ENCODE data around the gene OGFR. TPM values are rescaled to one million over a fixed set of nuclear protein-coding genes. Genes with fewer than 3 reads are reported as not detected.

OGFR gene
- total and polyA plus RNA-seq, 2 experiments from 2014 or later: 9.6 to 50.6 TPM

GRCh38 chr20:62814060-62814708 lies 9.5 kb downstream of the OGFR start:
- no peaks in the 10 kb centered on the region for H4K20me1 ChIP-seq (replicated peaks; ENCODE audit: insufficient read depth)
- H2AFZ ChIP-seq: no peak overlapping the region
- H3K9me2 ChIP-seq (ENCODE audit: insufficient read depth): no peaks in the 10 kb centered on the region
- peaks cover 10% of the 10 kb centered on the region; the same call in 1 of the 2 replicates for H3K4me1 ChIP-seq (ENCODE audit: insufficient read depth)
- H3K36me3 Mint-ChIP-seq (ENCODE audit: low read depth): peaks cover 5% of the 10 kb centered on the region; the same call in 1 of the 3 replicates
- no peak overlapping the region for H3K4me3 ChIP-seq
- peaks cover 16% of the 10 kb centered on the region for H3K4me1 Mint-ChIP-seq
- H3K36me3 ChIP-seq (ENCODE audit: insufficient read depth): no peaks in the 10 kb centered on the region
- DNase-seq (ENCODE audit: low spot score): no peak
- peaks cover 7% of the 10 kb centered on the region; the same call in 1 of the 2 replicates for H3K27me3 ChIP-seq (ENCODE audit: insufficient read depth)
- no peak overlapping the region for H3K27ac ChIP-seq (ENCODE audit: low read depth)
- H3K4me2 ChIP-seq: no peak overlapping the region
- no peak overlapping the region for H3K27ac Mint-ChIP-seq
- H3K9me3 Mint-ChIP-seq: no peaks in the 10 kb centered on the region
- H3K4me3 Mint-ChIP-seq: no peak overlapping the region
- 0 out of 2 replicates have a peak, but pooled peaks cover 4% of the 10 kb centered on the region for H3F3A ChIP-seq (replicated peaks; ENCODE audit: low read depth)
- peaks cover 8% of the 10 kb centered on the region; the same call in 1 of the 2 replicates for H3K79me2 ChIP-seq (replicated peaks; ENCODE audit: insufficient read depth)
- H3K27me3 Mint-ChIP-seq (ENCODE audit: insufficient read depth, low read depth, poor library complexity): peaks cover 17% of the 10 kb centered on the region
- TF ChIP-seq STAT1 (IDR thresholded peaks at IDR 0.05; ENCODE audit: unreplicated experiment): no peak
- TF ChIP-seq JUNB (IDR thresholded peaks at IDR 0.05; ENCODE audit: unreplicated experiment): no peak
- ATAC-seq: no peak

GRCh38 chr20:62814709-62815065 lies 10.1 kb downstream of the OGFR start:
- DNase-seq (ENCODE audit: low spot score): no peak
- Histone ChIP-seq H3K4me2 (no peak overlapping the region), H3K27me3 (ENCODE audit: insufficient read depth) (peaks cover 7% of the 10 kb centered on the region; the same call in 1 of the 2 replicates), H3K27ac (ENCODE audit: low read depth) (0 out of 2 replicates have a peak overlapping the region, but pooled peaks have one; percentile 66), H3K4me1 (ENCODE audit: insufficient read depth) (peaks cover 10% of the 10 kb centered on the region; the same call in 1 of the 2 replicates), H3K79me2 (replicated peaks; ENCODE audit: insufficient read depth) (peaks cover 8% of the 10 kb centered on the region; the same call in 1 of the 2 replicates), H3K36me3 (ENCODE audit: insufficient read depth) (no peaks in the 10 kb centered on the region), H2AFZ (no peak overlapping the region), H3F3A (replicated peaks; ENCODE audit: low read depth) (0 out of 2 replicates have a peak, but pooled peaks cover 4% of the 10 kb centered on the region), H4K20me1 (replicated peaks; ENCODE audit: insufficient read depth) (no peaks in the 10 kb centered on the region), H3K4me3 (peak overlapping the region; percentile 70; the same call in 1 of the 2 replicates), H3K9me2 (ENCODE audit: insufficient read depth) (no peaks in the 10 kb centered on the region)
- H3K27ac Mint-ChIP-seq: no peak overlapping the region
- no peak for ATAC-seq
- no peaks in the 10 kb centered on the region for H3K9me3 Mint-ChIP-seq
- H3K4me1 Mint-ChIP-seq: peaks cover 16% of the 10 kb centered on the region
- no peak overlapping the region for H3K4me3 Mint-ChIP-seq
- TF ChIP-seq STAT1 (IDR thresholded peaks at IDR 0.05; ENCODE audit: unreplicated experiment): no peak
- no peak for TF ChIP-seq ZNF462 (CRISPR knock-in tag; IDR thresholded peaks at IDR 0.05)
- TF ChIP-seq ZNF114 (CRISPR knock-in tag; IDR thresholded peaks at IDR 0.05): no peak
- no peak for TF ChIP-seq EZH2 (IDR thresholded peaks at IDR 0.05; ENCODE audit: low read depth, unreplicated experiment)
- no peak for TF ChIP-seq REST (IDR thresholded peaks at IDR 0.05; ENCODE audit: unreplicated experiment)
- TF ChIP-seq CREB1 (CRISPR knock-in tag; IDR thresholded peaks at IDR 0.05; ENCODE audit: low read depth): no peak
- no peak for TF ChIP-seq NANOG (IDR thresholded peaks at IDR 0.05; ENCODE audit: borderline replicate concordance)
- no peak for TF ChIP-seq POLR2AphosphoS5 (IDR thresholded peaks at IDR 0.05; ENCODE audit: low read depth)
- peaks cover 3% of the 10 kb centered on the region; the same call in 1 of the 3 replicates for H3K36me3 Mint-ChIP-seq (ENCODE audit: low read depth)
- H3K27me3 Mint-ChIP-seq (ENCODE audit: insufficient read depth, low read depth, poor library complexity): peaks cover 17% of the 10 kb centered on the region

Measured in GM23338 (cell line).